K562 (cell line): Measurements from ENCODE around the gene SLC25A5. TPM values are rescaled to one million over a fixed set of nuclear protein-coding genes. Genes with fewer than 3 reads are reported as not detected.

Source experiments
- ATAC-seq: fragments of 200-7000 bp; cut with Tn5 transposase; 3 replicates; pipeline ENCODE4 v1.9.1; 2020; ENCODE audit warnings: moderate library complexity
- BruUV-seq: library from RNA; stranded (reverse); fragments of 400-500 nt; replicated peaks from 2 replicates; lab custom pipeline; 2021; lab: Mats Ljungman, UMichigan
- CTCF ChIA-PET: fragments of 300-600 bp; formaldehyde crosslinking; extraction: SDS; loops from one replicate; lab custom pipeline; 2021; ENCODE audit warnings: low intra/inter-chr PET ratio; lab: Yijun Ruan, JAX
- POLR2A ChIA-PET: fragments of 300-600, 350-650 bp; sonication (Branson Sonifier 250); formaldehyde crosslinking; extraction: SDS; loops from one replicate; lab custom pipeline; 2021; ENCODE audit warnings: antibody characterized with exemption, inconsistent platforms; lab: Yijun Ruan, JAX
- DNase-seq, 4 experiments: peaks; one replicate each; pipeline versions ENCODE4 v3.0.0 to v3.0.0-alpha.2; 2011 to 2018; ENCODE audit warnings: low spot score in 3 of 4, mixed read lengths in 3 of 4; ENCODE audit errors: extremely low read depth in 1 of 4
- FAIRE-seq: peaks from 2 replicates; lab custom pipeline; 2011; peaks lifted over from hg19 to GRCh38; lab: Jason Lieb, UNC
- H2AFZ ChIP-seq: 2 replicates; pipeline ENCODE4 v1.6.0; 2011; ENCODE audit warnings: low read depth, low read length, control low read depth, inconsistent platforms
- H3K27ac ChIP-seq: fragments of 200-600 bp; 3 replicates; pipeline ENCODE4 v1.8.0; 2011; ENCODE audit warnings: low read depth, mild to moderate bottlenecking, control low read depth, inconsistent platforms, low read length, moderate library complexity, mixed read lengths; ENCODE audit errors: extremely low read depth
- H3K27me3 ChIP-seq, 2 experiments: fragments of 300-600 bp in 1 of 2; 2 replicates in 1 of 2; 3 replicates in 1 of 2; pipeline versions ENCODE4 v1.6.0 to v1.8.0; 2011; ENCODE audit warnings: inconsistent platforms in 2 of 2, low read length in 2 of 2, mild to moderate bottlenecking in 1 of 2, mixed read lengths in 1 of 2, moderate library complexity in 1 of 2; ENCODE audit not compliant: control insufficient read depth in 2 of 2, insufficient read depth in 2 of 2
- H3K36me3 ChIP-seq: fragments of 300-600 bp; 3 replicates; pipeline ENCODE4 v1.8.0; 2011; ENCODE audit warnings: mild to moderate bottlenecking, low read length, inconsistent platforms; ENCODE audit not compliant: control insufficient read depth, insufficient read depth
- H3K4me1 ChIP-seq, 2 experiments: fragments of 200-600 bp in 1 of 2; replicated peaks in 1 of 2; 2 replicates in 1 of 2; 3 replicates in 1 of 2; pipeline versions ENCODE4 v1.5.1 to v1.8.0; 2011; ENCODE audit warnings: inconsistent platforms in 2 of 2, low read length in 2 of 2, mild to moderate bottlenecking in 1 of 2, mixed read lengths in 1 of 2, moderate library complexity in 1 of 2; ENCODE audit not compliant: control insufficient read depth in 2 of 2, insufficient read depth in 2 of 2
- H3K4me2 ChIP-seq: 2 replicates; pipeline ENCODE4 v1.6.1; 2011; ENCODE audit warnings: low read length, control low read depth, inconsistent platforms, mixed read lengths; ENCODE audit not compliant: insufficient read depth
- H3K4me3 ChIP-seq: fragments of 200-600 bp; sonication (generic), shearing (Covaris generic); 2 replicates; pipeline ENCODE4 v1.5.1; 2016; ENCODE audit warnings: control low read depth, inconsistent platforms
- H3K79me2 ChIP-seq: fragments of 200-600 bp; 3 replicates; pipeline ENCODE4 v1.8.0; 2011; ENCODE audit warnings: low read length, inconsistent platforms; ENCODE audit not compliant: control insufficient read depth, insufficient read depth
- H3K9ac ChIP-seq, 2 experiments: 2 replicates each; pipeline versions ENCODE4 v1.6.0 to v1.6.1; 2011; ENCODE audit warnings: low read depth in 2 of 2, low read length in 2 of 2, control low read depth in 1 of 2, inconsistent platforms in 1 of 2, mild to moderate bottlenecking in 1 of 2, mixed read lengths in 1 of 2; ENCODE audit not compliant: insufficient read depth in 1 of 2
- H3K9me1 ChIP-seq: one replicate; pipeline ENCODE4 v1.6.0; 2011; ENCODE audit warnings: inconsistent platforms, mild to moderate bottlenecking, low read length, moderate library complexity; ENCODE audit not compliant: control insufficient read depth, insufficient read depth
- H3K9me3 ChIP-seq: replicated peaks from 2 replicates; pipeline ENCODE4 v1.5.1; 2011; ENCODE audit warnings: low read depth, low read length, inconsistent platforms; ENCODE audit not compliant: control insufficient read depth, insufficient read depth
- H4K20me1 ChIP-seq: replicated peaks from 2 replicates; pipeline ENCODE4 v1.6.1; 2011; ENCODE audit warnings: low read length, inconsistent platforms, mixed read lengths; ENCODE audit not compliant: control insufficient read depth, insufficient read depth
- CREB1 ChIP-seq, 2 experiments: sonication (generic) in 1 of 2; formaldehyde crosslinking in 1 of 2; IDR thresholded peaks; 2 replicates each; pipeline versions ENCODE4 v1.6.1 to v1.8.0; 2012 to 2022; ENCODE audit warnings: inconsistent platforms in 1 of 2, mild to moderate bottlenecking in 1 of 2, missing genetic modification reagents in 1 of 2, moderate library complexity in 1 of 2
- CTBP1 ChIP-seq: fragments of 450-650 bp; IDR thresholded peaks from 2 replicates; pipeline ENCODE4 v1.6.1; 2016; ENCODE audit warnings: borderline replicate concordance
- ESRRA ChIP-seq: fragments of 450-650 bp; IDR thresholded peaks from 2 replicates; pipeline ENCODE4 v1.6.1; 2014; ENCODE audit warnings: low read depth, mild to moderate bottlenecking, moderate library complexity, borderline replicate concordance
- FOXJ3 ChIP-seq: sonication (generic); formaldehyde crosslinking; IDR thresholded peaks from 2 replicates; pipeline ENCODE4 v1.4.0; 2020; ENCODE audit warnings: mild to moderate bottlenecking, missing genetic modification reagents
- FUS ChIP-seq: fragments of 200-400 bp; formaldehyde crosslinking; optimal IDR thresholded peaks from 2 replicates; pipeline ENCODE3; 2017; ENCODE audit warnings: low read depth, low read length
- HDAC1 ChIP-seq, 2 experiments: fragments of 450-650 bp; IDR thresholded peaks; 2 replicates each; pipeline ENCODE4 v1.6.1; 2016 to 2017; ENCODE audit warnings: inconsistent platforms in 1 of 2, mild to moderate bottlenecking in 1 of 2, moderate library complexity in 1 of 2
- HNRNPLL ChIP-seq: fragments of 200-400 bp; formaldehyde crosslinking; IDR thresholded peaks from 2 replicates; pipeline ENCODE4 v1.6.1; 2017; ENCODE audit warnings: low read length, low read depth, mild to moderate bottlenecking; ENCODE audit not compliant: poor library complexity, severe bottlenecking
- JUND ChIP-seq, 2 experiments: IDR thresholded peaks; 2 replicates in 1 of 2; 3 replicates in 1 of 2; pipeline ENCODE4 v1.6.1; 2011; ENCODE audit warnings: borderline replicate concordance in 2 of 2, low read depth in 2 of 2, low read length in 2 of 2, improper control_type of control experiment in 1 of 2, missing biosample characterization in 1 of 2, missing genetic modification characterization in 1 of 2, missing genetic modification reagents in 1 of 2
- LCOR ChIP-seq: sonication (generic); formaldehyde crosslinking; IDR thresholded peaks from 2 replicates; pipeline ENCODE4 v1.8.0; 2022; ENCODE audit warnings: mild to moderate bottlenecking, missing genetic modification reagents
- MTA3 ChIP-seq: fragments of 450-650 bp; formaldehyde crosslinking; IDR thresholded peaks from 2 replicates; pipeline ENCODE4 v1.6.1; 2017; ENCODE audit warnings: mild to moderate bottlenecking, borderline replicate concordance
- MYC ChIP-seq, 2 experiments: fragments of 250-450 bp in 1 of 2; sonication (Bioruptor Pico) in 1 of 2; IDR thresholded peaks; 2 replicates each; pipeline versions ENCODE4 v1.5.1 to v1.6.1; 2012 to 2021; ENCODE audit warnings: low read depth in 2 of 2, borderline replicate concordance in 1 of 2, improper control_type of control experiment in 1 of 2, low read length in 1 of 2, mild to moderate bottlenecking in 1 of 2, moderate library complexity in 1 of 2
- PTTG1 ChIP-seq: fragments of 450-650 bp; IDR thresholded peaks from 2 replicates; pipeline ENCODE4 v1.6.1; 2016; ENCODE audit warnings: low read depth, mild to moderate bottlenecking, missing genetic modification characterization, missing compliant biosample characterization
- SOX6 ChIP-seq: fragments of 450-650 bp; IDR thresholded peaks from 2 replicates; pipeline ENCODE4 v1.6.1; 2014; ENCODE audit warnings: mild to moderate bottlenecking
- SP2 ChIP-seq: IDR thresholded peaks from 2 replicates; pipeline ENCODE4 v1.6.1; 2011; ENCODE audit warnings: mild to moderate bottlenecking, low read depth, low read length, moderate library complexity; ENCODE audit not compliant: poor library complexity, severe bottlenecking; ENCODE audit errors: extremely low read depth
- TAF7 ChIP-seq: fragments of 450-650 bp; IDR thresholded peaks from 2 replicates; pipeline ENCODE4 v1.6.1; 2016; ENCODE audit warnings: missing genetic modification characterization, missing compliant biosample characterization
- TBL1XR1 ChIP-seq, 2 experiments: IDR thresholded peaks; 2 replicates each; pipeline ENCODE4 v1.6.1; 2012; ENCODE audit warnings: improper control_type of control experiment in 2 of 2, low read length in 2 of 2, mild to moderate bottlenecking in 1 of 2
- TRIM24 ChIP-seq, 2 experiments: fragments of 450-650 bp; IDR thresholded peaks; 2 replicates each; pipeline ENCODE4 v1.6.1; 2016
- XRCC5 ChIP-seq: fragments of 200-400 bp; formaldehyde crosslinking; IDR thresholded peaks from 2 replicates; pipeline ENCODE4 v1.6.1; 2017; ENCODE audit warnings: low read depth, mild to moderate bottlenecking, low read length
- ZEB2 ChIP-seq: fragments of 450-650 bp; IDR thresholded peaks from 2 replicates; pipeline ENCODE4 v1.6.1; 2016
- ZNF444 ChIP-seq: fragments of 250-450 bp; sonication (Bioruptor Pico); IDR thresholded peaks from 2 replicates; pipeline ENCODE4 v1.4.0; 2020; ENCODE audit warnings: mild to moderate bottlenecking, moderate library complexity
- ZNF644 ChIP-seq: fragments of 200-800 bp; sonication (Bioruptor generic); IDR thresholded peaks from 2 replicates; pipeline ENCODE4 v1.6.1; 2016; ENCODE audit warnings: low read depth, missing genetic modification characterization, missing compliant biosample characterization
- ZSCAN29 ChIP-seq: fragments of 450-650 bp; IDR thresholded peaks from 2 replicates; pipeline ENCODE4 v1.6.1; 2017
- WGBS: fragments of 100-300 bp; shearing (Covaris generic); methylation state at CpG from one replicate; pipeline ENCODE4 v1.1.6; 2016; ENCODE audit warnings: low coverage, mixed read lengths; ENCODE audit not compliant: insufficient coverage; ENCODE audit errors: missing lambda C conversion rate; 5-methylcytosine and 5-hydroxymethylcytosine counted together
- in situ Hi-C: fragments of 300-500 bp; cut with MboI; formaldehyde crosslinking; loops from 4 replicates; pipeline ENCODE4 v1.15.0; 2018; ENCODE audit warnings: inconsistent platforms, mixed read lengths
- intact Hi-C: fragments of 100-400 bp; cut with micrococcal nuclease; formaldehyde crosslinking; loops from 2 replicates; pipeline ENCODE4 v1.14.2; 2022
- polyA plus RNA-seq, 8 experiments: library from polyadenylated mRNA; depleted of rRNA in 4 of 8; stranded (reverse) in 5 of 8; unstranded in 3 of 8; fragments of >200 nt; fragmentation: Nextera tagmentation in 2 of 8; fragmentation: Illumina TruSeq in 1 of 8; extraction: Ambion mirVana in 2 of 8; extraction: Trizol in 1 of 8; gene quantifications; 2 replicates each; pipeline versions ENCODE4 v1.2.1 to v1.2.3, GENCODE V29; 2011 to 2014; ENCODE audit warnings: inconsistent platforms in 1 of 8, missing spikeins in 1 of 8
- total RNA-seq, 7 experiments: library from RNA; depleted of rRNA in 6 of 7; stranded (reverse); fragments of >200 nt in 6 of 7; fragmentation: Illumina TruSeq in 2 of 7; extraction: Trizol in 2 of 7; gene quantifications; 2 replicates each; pipeline versions ENCODE4 v1.2.1 to v1.2.3, GENCODE V29; 2011 to 2021; ENCODE audit warnings: low replicate concordance in 1 of 7
- TF ChIP-seq, protein P1 (sequence below): fragments of 450-650 bp; IDR thresholded peaks from 2 replicates; pipeline ENCODE4 v1.6.1; 2017; ENCODE audit warnings: mild to moderate bottlenecking, moderate library complexity

SLC25A5 gene
- total and polyA plus RNA-seq, 9 of the 15 experiments (the other 6 are each of a cell fraction or from before 2014, with no cell fraction given), result 470 to 5,247 (median 596) TPM

DNA sequence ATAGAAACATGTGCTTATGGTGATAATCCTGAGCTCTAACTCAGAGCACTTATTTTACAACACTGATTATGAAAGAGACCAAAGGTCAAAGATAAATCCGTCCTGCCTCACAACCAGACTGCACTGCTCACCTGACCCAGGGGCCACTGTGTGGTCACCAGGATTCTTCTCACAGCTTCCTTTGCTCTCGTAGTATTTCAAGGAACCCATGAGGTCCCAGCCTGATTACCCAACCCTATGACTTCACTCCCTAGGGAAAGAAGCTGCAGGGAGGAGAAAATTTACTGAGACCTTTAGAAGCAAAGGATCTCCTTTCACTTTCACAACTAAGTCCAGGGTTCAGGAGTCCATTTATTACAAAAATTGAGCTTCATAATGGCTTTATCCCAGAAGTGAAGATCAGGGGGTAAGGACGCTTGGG, 9.6 kb downstream of the SLC25A5 start:
- 0% methylated on average over 3 of the region's 3 CpGs for WGBS
- Histone ChIP-seq H3K79me2 (no peaks in the 10 kb centered on the region), H4K20me1 (no peaks in the 10 kb centered on the region), H3K4me3 (no peak overlapping the region), H3K4me1 (peaks cover 5 to 8% of the 10 kb centered on the region in 2 experiments; a peak in 3 of 5 replicates), H3K36me3 (no peaks in the 10 kb centered on the region), H3K9me3 (no peaks in the 10 kb centered on the region), H3K27me3 (peaks cover 0 to 4% of the 10 kb centered on the region in 2 experiments; a peak in 3 of 5 replicates), H3K27ac (no peak overlapping the region), H2AFZ (no peak overlapping the region), H3K4me2 (no peak overlapping the region), H3K9ac (no peak overlapping the region), H3K9me1 (no peaks in the 10 kb centered on the region)
- no TSS peak for BruUV-seq
- DNase-seq, result peak; percentile 25 to 77 (median 54)
- peak; percentile 76 for ATAC-seq
- intact Hi-C loops, result no loop called here
- peak; percentile 93 for FAIRE-seq
- ChIA-PET POLR2A (interaction anchor here (0.6 to 3.1 kb wide), 6 partner anchors 9 to 307 kb away, joined by 3 to 22 read pairs (median 4); partner anchors contain the start of gene SLC25A5), CTCF (no interaction called here)
- in situ Hi-C loops, result no loop called here
- TF ChIP-seq TBL1XR1 (IDR thresholded peaks at IDR 0.05; ENCODE audit: low read length in 2 of 2), result peak in 1 of 2 experiments; percentile 66; a peak in 2 of 4 replicates
- no peak for TF ChIP-seq FOXJ3
- TF ChIP-seq SOX6, result peak; percentile 52; the same call in 1 of the 2 replicates
- no peak for TF ChIP-seq PTTG1
- TF ChIP-seq TAF7, result no peak
- no peak for TF ChIP-seq FUS
- TF ChIP-seq CTBP1, result peak; percentile 29; the same call in 1 of the 2 replicates
- peak in 1 of 2 experiments; percentile 46; a peak in 1 of 4 replicates for TF ChIP-seq TRIM24 (IDR thresholded peaks at IDR 0.05)
- TF ChIP-seq ZEB2, result 0 out of 2 replicates have a peak, but pooled peaks have one; percentile 22
- peak; percentile 24 to 92; a peak in 3 of 4 replicates for TF ChIP-seq HDAC1 (IDR thresholded peaks at IDR 0.05)
- TF ChIP-seq LCOR (CRISPR knock-in tag), result 0 out of 2 replicates have a peak, but pooled peaks have one; percentile 39
- TF ChIP-seq CREB1 (IDR thresholded peaks at IDR 0.05), result no peak; the same call in 1 of the 2 replicates
- TF ChIP-seq CREB1 (CRISPR knock-in tag; IDR thresholded peaks at IDR 0.05), result peak; percentile 21; the same call in 1 of the 2 replicates
- TF ChIP-seq ESRRA, result peak; percentile 62; the same call in 1 of the 2 replicates
- TF ChIP-seq ZSCAN29, result no peak
- TF ChIP-seq MYC (IDR thresholded peaks at IDR 0.05; ENCODE audit: low read depth, low read length), result peak; percentile 52
- no peak for TF ChIP-seq MYC (CRISPR knock-in tag; IDR thresholded peaks at IDR 0.05; ENCODE audit: borderline replicate concordance, low read depth)
- no peak for TF ChIP-seq ZNF444 (CRISPR knock-in tag)
- TF ChIP-seq HNRNPLL, result no peak
- no peak for TF ChIP-seq MTA3
- peak; percentile 43; the same call in 1 of the 2 replicates for TF ChIP-seq JUND (IDR thresholded peaks at IDR 0.05; ENCODE audit: borderline replicate concordance, low read depth, low read length)
- no peak; the same call in 2 of the 3 replicates for TF ChIP-seq JUND (tag; IDR thresholded peaks at IDR 0.05; ENCODE audit: borderline replicate concordance, low read depth, low read length)
- TF ChIP-seq, protein P1, sequence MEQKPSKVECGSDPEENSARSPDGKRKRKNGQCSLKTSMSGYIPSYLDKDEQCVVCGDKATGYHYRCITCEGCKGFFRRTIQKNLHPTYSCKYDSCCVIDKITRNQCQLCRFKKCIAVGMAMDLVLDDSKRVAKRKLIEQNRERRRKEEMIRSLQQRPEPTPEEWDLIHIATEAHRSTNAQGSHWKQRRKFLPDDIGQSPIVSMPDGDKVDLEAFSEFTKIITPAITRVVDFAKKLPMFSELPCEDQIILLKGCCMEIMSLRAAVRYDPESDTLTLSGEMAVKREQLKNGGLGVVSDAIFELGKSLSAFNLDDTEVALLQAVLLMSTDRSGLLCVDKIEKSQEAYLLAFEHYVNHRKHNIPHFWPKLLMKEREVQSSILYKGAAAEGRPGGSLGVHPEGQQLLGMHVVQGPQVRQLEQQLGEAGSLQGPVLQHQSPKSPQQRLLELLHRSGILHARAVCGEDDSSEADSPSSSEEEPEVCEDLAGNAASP, result no peak
- TF ChIP-seq SP2, result no peak
- no peak for TF ChIP-seq XRCC5
- 0 out of 2 replicates have a peak, but pooled peaks have one; percentile 41 for TF ChIP-seq ZNF644
